Measurements from ENCODE around the gene CDKN1A.

CDKN1A gene

GRCh38 chr6:36677059-36677749, 1.3 kb upstream of the CDKN1A start:
- H3K27ac ChIP-seq (ENCODE audit: extremely low read depth, low read depth, low read length): peak overlapping the region; percentile 89
- H3K4me3 ChIP-seq (ENCODE audit: low read depth, low read length): peak overlapping the region; percentile 42
- H3K36me3 ChIP-seq (ENCODE audit: control insufficient read depth in 2 of 2, insufficient read depth in 1 of 2, low read length in 2 of 2): peaks cover 0 to 11% of the 10 kb centered on the region in 2 experiments; a peak in 1 of 3 replicates
- no peaks in the 10 kb centered on the region for H3K9me3 ChIP-seq (ENCODE audit: control insufficient read depth, insufficient read depth, low read depth, low read length)
- ChIA-PET POLR2A (interaction anchor here (5.6 kb wide), 1 partner anchor 11 kb away, joined by 143 read pairs; no protein-coding TSS in a partner anchor), CTCF (interaction anchor here (0.6 to 8.5 kb wide), 6 partner anchors 10 to 170 kb away, joined by 3 to 47 read pairs (median 6); no protein-coding TSS in a partner anchor)
- peaks cover 14% of the 10 kb centered on the region for H3K4me1 ChIP-seq (ENCODE audit: control insufficient read depth, insufficient read depth, low read length)
- TF ChIP-seq ZNF548 (tag by site-specific recombination; IDR thresholded peaks at IDR 0.05) (no peak), ZNF155 (tag by site-specific recombination; IDR thresholded peaks at IDR 0.05) (no peak), ZNF449 (tag by site-specific recombination; IDR thresholded peaks at IDR 0.05) (no peak), ZNF777 (tag by site-specific recombination; IDR thresholded peaks at IDR 0.05; ENCODE audit: borderline replicate concordance) (no peak), ZIC2 (tag by site-specific recombination; IDR thresholded peaks at IDR 0.05) (no peak), EGR2 (tag by site-specific recombination; IDR thresholded peaks at IDR 0.05; ENCODE audit: low read depth) (no peak), GLIS2 (tag by site-specific recombination; IDR thresholded peaks at IDR 0.05) (0 out of 2 replicates have a peak, but pooled peaks have one; percentile 34), ZNF596 (tag by site-specific recombination; IDR thresholded peaks at IDR 0.05) (no peak), PBX3 (CRISPR knock-in tag; IDR thresholded peaks at IDR 0.05) (no peak), ZNF624 (tag by site-specific recombination; IDR thresholded peaks at IDR 0.05) (no peak), HIC1 (tag by site-specific recombination; IDR thresholded peaks at IDR 0.05) (no peak), ZBTB17 (tag by site-specific recombination; IDR thresholded peaks at IDR 0.05) (peak; percentile 10; the same call in 1 of the 2 replicates), ZNF585B (tag by site-specific recombination; IDR thresholded peaks at IDR 0.05) (no peak), ZBTB1 (tag by site-specific recombination; IDR thresholded peaks at IDR 0.05) (no peak), PRDM10 (tag by site-specific recombination; IDR thresholded peaks at IDR 0.05) (peak; percentile 65), ZNF48 (tag by site-specific recombination; IDR thresholded peaks at IDR 0.05) (no peak), ZNF433 (tag by site-specific recombination; IDR thresholded peaks at IDR 0.05; ENCODE audit: low read depth) (no peak), ZNF660 (tag by site-specific recombination; IDR thresholded peaks at IDR 0.05) (no peak), GFI1B (tag by site-specific recombination; IDR thresholded peaks at IDR 0.05) (no peak), ZNF239 (tag by site-specific recombination; IDR thresholded peaks at IDR 0.05) (no peak), ZBTB49 (tag by site-specific recombination; IDR thresholded peaks at IDR 0.05; ENCODE audit: low read depth) (no peak), ZNF791 (tag by site-specific recombination; IDR thresholded peaks at IDR 0.05) (no peak), ZNF138 (tag by site-specific recombination; IDR thresholded peaks at IDR 0.05; ENCODE audit: borderline replicate concordance) (no peak), ZNF202 (tag by site-specific recombination; IDR thresholded peaks at IDR 0.05; ENCODE audit: borderline replicate concordance) (no peak), ZNF645 (tag by site-specific recombination; IDR thresholded peaks at IDR 0.05) (no peak), ZFP37 (tag by site-specific recombination; IDR thresholded peaks at IDR 0.05) (no peak)
